Fibroblast of the aortic adventitia (primary cell): ENCODE measurements around the gene PGF. TPM values are rescaled to one million over a fixed set of nuclear protein-coding genes. Genes with fewer than 3 reads are reported as not detected.
A peak's percentile ranks its signal among the peaks of the same experiment; 100 is the strongest.

Source experiments
- DNase-seq: peaks from one replicate; pipeline ENCODE4 v3.0.0-alpha.2; 2010; ENCODE audit warnings: low read depth
- H3K4me3 ChIP-seq: 2 replicates; pipeline ENCODE4 v1.5.1; 2011; ENCODE audit warnings: low read depth, mild to moderate bottlenecking, control low read depth, low read length, moderate library complexity
- CTCF ChIP-seq: IDR thresholded peaks from 2 replicates; pipeline ENCODE4 v1.5.1; 2011; ENCODE audit warnings: mild to moderate bottlenecking, low read length, control low read depth, inconsistent platforms; ENCODE audit not compliant: insufficient read depth
- total RNA-seq: library from RNA; depleted of rRNA; stranded (reverse); fragments of >200 nt; gene quantifications from 2 replicates; pipeline ENCODE4 v1.2.3, GENCODE V29; 2012; ENCODE audit warnings: low replicate concordance

The PGF gene
- total RNA-seq, 1 donor = 0.36 TPM

GRCh38 chr14:74988993-74989392 is 33.6 kb upstream of the PGF start:
- H3K4me3 ChIP-seq = no peak overlapping the region
- no peak for TF ChIP-seq CTCF
- no peak for DNase-seq

- no peak overlapping the region for H3K4me3 ChIP-seq
- no peak for TF ChIP-seq CTCF
- peak; percentile 52 for DNase-seq
Measured at GRCh38 chr14:74988131-74988530, 32.7 kb upstream of the PGF start.

- DNase-seq = no peak
- no peak for TF ChIP-seq CTCF
Measured at GRCh38 chr14:74985806-74986205, 30.4 kb upstream of the PGF start.

GRCh38 chr14:74985028-74985310 is 29.6 kb upstream of the PGF start:
- DNase-seq = no peak
- TF ChIP-seq CTCF = no peak
- H3K4me3 ChIP-seq = no peak overlapping the region

More at GRCh38 chr14:74985806-74986205, 30.4 kb upstream of the PGF start:
- no peak overlapping the region for H3K4me3 ChIP-seq

GRCh38 chr14:74984236-74985027 is 29.0 kb upstream of the PGF start:
- no peak overlapping the region for H3K4me3 ChIP-seq
- DNase-seq = no peak
- TF ChIP-seq CTCF = no peak

- TF ChIP-seq CTCF = no peak
- DNase-seq = no peak
- no peak overlapping the region for H3K4me3 ChIP-seq
Measured at GRCh38 chr14:74983343-74983742, 27.9 kb upstream of the PGF start.

- no peak for TF ChIP-seq CTCF
- no peak for DNase-seq
- no peak overlapping the region for H3K4me3 ChIP-seq
Measured at GRCh38 chr14:74982661-74983060, 27.3 kb upstream of the PGF start.
